Measurements from ENCODE around the gene IL12RB2.

Gene IL12RB2

GRCh38 chr1:67307251-67308060 lies at the start of gene IL12RB2:
IL12RB2 (plus strand) TSS chr1:67307873; CDS start chr1:67320369, 12,496 bp downstream.
- DNase-seq, result no peak

DNA sequence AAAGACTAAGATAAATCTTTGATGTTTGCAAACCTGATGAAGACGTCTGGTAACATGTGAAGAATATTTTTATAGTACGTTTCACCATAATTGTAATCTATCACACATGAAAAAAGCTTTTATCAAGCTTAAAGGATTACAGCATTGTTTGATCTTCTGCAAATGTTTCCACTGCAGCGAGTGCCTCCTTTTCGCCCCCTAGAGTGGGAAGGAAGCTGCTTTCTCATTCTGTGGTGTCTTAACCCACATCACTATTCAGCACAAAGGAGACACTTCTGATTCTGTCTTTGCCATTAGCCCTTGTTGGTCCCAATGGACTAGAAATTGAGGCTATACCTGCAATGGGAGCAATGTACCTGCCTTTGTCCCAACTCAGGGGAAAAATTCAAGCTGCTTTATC lies 46.0 kb upstream of the IL12RB2 start:
- no peak for DNase-seq

- DNase-seq, result no peak
Measured at GRCh38 chr1:67262735-67263134, 44.9 kb upstream of the IL12RB2 start.

DNA sequence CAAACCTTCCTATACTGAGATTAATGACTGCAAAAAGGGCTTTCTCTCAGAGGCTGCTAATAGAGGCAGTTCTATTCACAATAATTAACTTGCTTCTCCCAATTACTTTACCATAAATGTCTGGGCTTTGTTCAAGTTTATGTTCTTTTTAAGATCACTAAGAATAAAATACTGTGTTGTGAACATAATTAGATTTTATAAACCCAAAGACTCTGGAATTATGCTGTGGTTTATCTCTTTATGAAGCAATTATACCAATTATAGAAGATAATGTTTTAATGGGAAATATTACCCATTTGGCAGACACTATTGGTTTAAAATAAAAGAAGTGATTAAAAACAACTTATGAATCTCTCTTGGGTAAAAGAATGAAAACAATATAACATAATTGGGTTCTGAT lies 43.5 kb upstream of the IL12RB2 start:
- no peak for DNase-seq

GRCh38 chr1:67264899-67265298 lies 42.8 kb upstream of the IL12RB2 start:
- DNase-seq, result no peak

- no peak for DNase-seq
Measured at GRCh38 chr1:67269061-67269460, 38.6 kb upstream of the IL12RB2 start.

- no peak for DNase-seq
Measured at GRCh38 chr1:67270541-67270940, 37.1 kb upstream of the IL12RB2 start.

DNA sequence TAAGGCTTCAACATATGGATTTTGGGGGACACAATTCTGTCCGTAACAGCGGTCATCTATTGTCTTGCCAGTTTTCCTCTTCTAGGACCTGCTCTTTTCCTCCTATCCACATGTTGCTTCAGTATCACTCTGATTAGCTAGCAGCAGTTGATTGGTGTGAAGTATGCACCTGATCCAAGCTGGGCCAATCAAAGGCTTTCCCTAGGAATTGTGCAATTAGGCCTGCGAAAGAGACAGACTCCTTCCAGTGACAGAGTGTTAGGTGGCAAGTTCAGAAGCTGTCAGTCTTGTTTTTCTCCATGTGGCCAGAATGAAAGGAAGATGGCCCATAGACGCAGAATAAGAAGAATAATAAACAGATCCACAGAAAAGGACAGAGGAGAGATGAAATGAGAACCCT lies 34.1 kb upstream of the IL12RB2 start:
- no peak for DNase-seq

DNA sequence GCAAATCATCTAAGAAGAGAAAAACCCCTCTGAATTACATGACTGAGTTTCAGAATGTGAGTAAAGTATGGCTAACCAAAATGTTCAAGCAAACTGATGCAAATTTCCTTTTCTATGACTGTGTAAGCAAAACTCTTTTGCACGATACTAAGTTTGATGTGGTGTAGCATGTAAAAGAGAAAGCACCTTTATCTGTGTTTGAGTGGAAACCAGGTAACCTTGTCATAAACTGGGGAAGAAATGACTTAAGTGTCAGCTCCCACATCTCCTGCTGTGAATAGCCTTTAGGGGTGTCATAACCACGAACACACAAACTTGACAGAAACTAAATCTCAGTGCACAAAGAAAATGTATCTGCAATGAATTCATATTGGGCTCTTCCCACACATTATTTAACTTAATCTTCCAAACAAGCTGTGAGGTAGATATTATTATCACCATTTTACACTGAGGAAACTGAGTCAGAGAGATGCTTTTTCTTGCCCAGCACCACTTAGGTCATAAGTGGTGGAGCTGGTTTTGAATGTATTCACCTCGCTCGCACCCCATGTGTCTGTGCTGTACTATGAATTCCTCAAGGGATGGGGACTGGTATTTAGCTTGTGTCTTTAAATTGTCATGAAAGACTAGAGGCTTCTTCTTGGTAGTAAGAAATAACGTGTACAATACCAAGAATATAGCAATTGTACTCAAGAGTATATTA lies 32.9 kb upstream of the IL12RB2 start:
- DNase-seq, result no peak

DNA sequence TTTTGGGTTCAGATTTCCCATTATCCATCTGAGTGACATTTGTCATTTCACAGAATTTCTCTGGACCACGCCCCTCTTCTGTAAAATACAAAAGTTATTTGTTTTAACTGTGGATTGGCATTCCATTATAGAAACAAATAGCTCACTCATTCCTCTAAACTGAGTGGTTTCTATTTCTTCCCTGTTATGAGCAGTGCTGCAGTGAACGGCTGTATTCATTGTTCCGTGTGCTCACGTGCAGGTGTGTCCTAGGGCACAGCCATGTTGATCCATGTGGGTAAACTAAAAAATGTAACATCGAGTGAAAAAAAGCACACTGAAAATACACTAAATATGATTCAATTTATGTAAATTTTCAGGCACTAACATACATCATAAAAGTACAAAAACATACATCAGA lies 27.0 kb upstream of the IL12RB2 start:
- no peak for DNase-seq

DNA sequence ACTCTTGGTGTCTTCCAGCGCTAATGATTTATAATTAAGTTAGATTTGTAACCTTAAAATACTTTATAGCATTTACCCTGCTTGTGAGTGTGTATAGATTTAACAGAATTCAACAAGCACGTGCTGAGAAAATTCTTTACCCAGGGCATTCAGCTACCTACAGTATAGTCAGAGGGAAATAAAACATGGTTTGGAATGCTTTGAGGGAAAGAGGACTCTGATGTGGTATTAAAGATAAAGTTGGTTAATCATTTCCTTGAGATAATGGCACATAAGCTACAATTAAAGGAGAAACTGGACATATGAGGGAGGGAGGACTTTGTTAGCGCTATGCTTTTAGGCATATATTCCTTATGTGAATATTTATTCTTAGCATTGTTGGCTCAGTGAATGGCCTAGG lies 26.4 kb upstream of the IL12RB2 start:
- DNase-seq, result no peak

- peak; percentile 40 for DNase-seq
Measured at GRCh38 chr1:67285780-67286488, 21.7 kb upstream of the IL12RB2 start.

DNA sequence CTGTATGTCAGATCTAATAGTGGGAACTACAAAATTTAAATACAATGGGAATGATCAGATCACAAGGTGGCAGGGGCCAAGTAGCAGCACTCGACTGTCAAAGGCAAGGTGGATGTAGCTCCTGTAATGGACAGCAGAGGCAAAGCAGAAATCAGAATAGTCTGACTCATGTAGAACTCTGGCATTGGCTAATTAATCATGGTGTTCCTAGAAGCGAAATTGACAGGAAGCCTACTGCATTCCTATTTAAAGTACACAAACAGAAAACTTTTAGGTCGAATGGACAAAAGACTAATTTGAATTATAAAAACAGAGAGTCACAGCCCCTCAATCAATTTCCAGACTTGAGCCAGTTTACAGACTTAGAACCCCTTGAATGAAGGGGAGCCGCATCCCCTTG lies 17.4 kb upstream of the IL12RB2 start:
- no peak for DNase-seq

- DNase-seq, result no peak
Measured at GRCh38 chr1:67294836-67295617, 12.6 kb upstream of the IL12RB2 start.

- DNase-seq, result no peak
Measured at GRCh38 chr1:67298762-67299161, 8.9 kb upstream of the IL12RB2 start.

DNA sequence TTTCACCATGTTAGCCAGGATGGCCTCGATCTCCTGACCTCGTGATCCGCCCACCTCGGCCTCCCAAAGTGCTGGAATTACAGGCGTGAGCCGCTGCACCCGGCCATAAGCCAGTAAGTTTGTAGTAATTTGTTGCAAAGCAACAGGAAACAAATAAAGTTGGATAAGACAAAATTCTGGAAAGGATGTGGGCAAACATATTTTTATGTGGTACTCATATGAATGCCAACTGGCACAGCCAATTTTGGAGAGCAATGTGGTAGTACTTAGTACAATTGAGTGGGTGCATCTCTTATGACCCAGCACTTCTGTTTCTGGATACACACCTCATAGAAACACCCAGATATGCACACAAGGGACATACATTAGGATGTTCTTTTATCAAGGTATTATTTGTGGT lies 8.4 kb upstream of the IL12RB2 start:
- DNase-seq, result no peak

DNA sequence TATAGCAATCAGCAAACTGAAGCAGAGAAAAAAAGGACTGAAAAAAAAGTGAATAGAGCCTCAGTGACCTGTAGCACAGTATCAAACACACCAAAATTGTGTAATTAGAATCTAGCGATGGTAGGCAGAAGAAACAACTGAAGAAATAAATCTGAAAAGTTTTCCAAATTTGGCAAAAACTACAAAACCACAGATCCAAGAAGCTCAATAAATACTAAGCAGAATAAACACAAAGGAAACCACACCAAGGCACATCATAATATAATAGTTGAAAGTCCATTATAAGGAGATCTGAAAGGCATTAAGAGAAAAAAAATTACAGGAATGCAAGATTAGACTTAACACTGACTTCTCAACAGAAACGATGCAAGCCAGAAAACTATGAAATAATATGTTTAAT lies 7.1 kb upstream of the IL12RB2 start:
- no peak for DNase-seq

GRCh38 chr1:67304023-67304422 lies 3.6 kb upstream of the IL12RB2 start:
- no peak for DNase-seq

- DNase-seq, result no peak
Measured at GRCh38 chr1:67306547-67306946, 1.1 kb upstream of the IL12RB2 start.

- DNase-seq, result no peak
Measured at GRCh38 chr1:67308136-67308535, 463 bp downstream of the IL12RB2 start.

- no peak for DNase-seq
Measured at GRCh38 chr1:67312615-67313014, 4.9 kb downstream of the IL12RB2 start.

DNA sequence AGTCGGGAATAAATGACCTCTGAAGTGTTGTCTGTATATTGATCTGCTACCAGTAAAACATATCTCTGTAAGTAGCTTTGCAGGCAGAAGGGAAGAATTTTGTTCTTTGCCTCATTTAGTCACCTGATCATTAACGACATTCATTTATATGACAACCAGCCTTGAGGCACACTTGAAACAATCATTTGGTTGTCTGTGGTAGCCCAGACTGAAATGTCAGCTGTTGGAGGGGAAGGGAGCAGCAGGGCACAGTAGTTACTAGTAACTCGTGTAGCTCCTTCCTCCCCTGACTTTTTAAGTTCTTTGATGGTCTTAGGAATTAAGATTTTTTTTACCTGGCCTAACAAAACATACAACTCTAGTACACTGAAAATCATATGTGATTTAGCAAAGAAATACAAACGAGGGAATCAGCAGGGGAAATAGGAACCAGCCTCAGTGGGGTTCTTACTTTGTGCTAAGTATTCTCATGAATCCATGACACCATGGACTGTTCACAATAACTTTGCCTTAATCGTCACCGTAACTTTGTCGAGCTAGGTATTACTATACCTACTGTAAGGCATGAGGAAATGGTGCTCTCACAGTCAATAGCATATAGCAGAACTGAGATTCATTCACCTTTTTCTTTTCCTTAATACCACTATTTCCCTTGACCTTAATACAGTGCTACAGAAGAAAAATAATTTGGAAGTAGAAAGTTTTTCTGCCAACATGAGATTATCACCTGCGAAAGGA lies 6.4 kb downstream of the IL12RB2 start:
- no peak for DNase-seq
